SK-N-MC (cell line): ENCODE results near the gene ALPL.

Experiments used
- EZH2 ChIP-seq: fragments of 200-600 bp; sonication (generic); IDR thresholded peaks from one replicate; pipeline ENCODE4 v1.6.1; 2017; ENCODE audit warnings: antibody characterized with exemption
- FOXP2 ChIP-seq: optimal IDR thresholded peaks from 2 replicates; pipeline ENCODE3; 2011; ENCODE audit warnings: mild to moderate bottlenecking, moderate library complexity; ENCODE audit not compliant: insufficient read depth; ENCODE audit errors: extremely low read length, control extremely low read depth
- POLR2AphosphoS5 ChIP-seq: IDR thresholded peaks from 2 replicates; pipeline ENCODE4 v1.6.1; 2012; ENCODE audit warnings: mild to moderate bottlenecking, low read depth, low read length, borderline replicate concordance

DNA sequence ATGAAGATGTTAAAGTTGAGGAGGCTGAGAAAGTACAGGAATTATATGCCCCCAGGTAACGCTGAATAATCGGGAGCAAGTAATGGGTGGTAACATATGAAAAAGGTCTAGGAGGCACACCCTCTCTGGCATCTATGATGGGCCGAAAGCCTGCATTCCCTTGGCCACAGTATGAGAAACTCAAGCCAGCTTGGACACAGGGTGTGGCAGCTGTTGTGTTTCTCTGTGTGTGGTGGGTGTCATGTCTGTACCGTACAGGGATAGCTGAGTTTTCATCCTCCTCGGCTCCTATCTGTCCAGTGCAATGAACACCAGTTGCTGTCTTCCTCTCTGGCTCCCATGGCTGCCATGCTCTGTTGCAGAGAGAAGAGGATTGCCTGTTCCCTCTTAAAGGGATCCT lies 36.4 kb upstream of the ALPL start:
- no peak for TF ChIP-seq POLR2AphosphoS5
- no peak for TF ChIP-seq EZH2
- no peak for TF ChIP-seq FOXP2
